Hepatocyte (in vitro differentiated cells): ENCODE results near the gene KATNIP.

Source experiments
- CTCF ChIP-seq: fragments of 200-600 bp; sonication (generic); IDR thresholded peaks from 2 replicates; pipeline ENCODE4 v1.5.1; 2016; ENCODE audit warnings: antibody characterized with exemption, mild to moderate bottlenecking; ENCODE audit not compliant: poor library complexity
- EZH2 ChIP-seq: fragments of 200-600 bp; sonication (generic); IDR thresholded peaks from 2 replicates; pipeline ENCODE4 v1.6.1; 2016; ENCODE audit warnings: antibody characterized with exemption, mild to moderate bottlenecking, borderline replicate concordance
- EZH2phosphoT487 ChIP-seq: fragments of 200-600 bp; sonication (generic); IDR thresholded peaks from one replicate; pipeline ENCODE4 v1.6.1; 2018; ENCODE audit warnings: antibody characterized with exemption, mild to moderate bottlenecking, low read depth, moderate library complexity; ENCODE audit not compliant: unreplicated experiment, severe bottlenecking

- TF ChIP-seq CTCF = no peak
- no peak for TF ChIP-seq EZH2phosphoT487
- TF ChIP-seq EZH2 = no peak
Measured at GRCh38 chr16:27558434-27558833, 8.5 kb downstream of the KATNIP start.
